IMR-90 (cell line): ENCODE data around the gene PLCH1. TPM values are rescaled to one million over a fixed set of nuclear protein-coding genes. Genes with fewer than 3 reads are reported as not detected.

Experiments
- ATAC-seq: fragments of 200-7000 bp; cut with Tn5 transposase; 2 replicates; pipeline ENCODE4 v1.9.1; 2020; ENCODE audit warnings: low read depth, mild to moderate bottlenecking, moderate library complexity
- BruUV-seq: library from RNA; stranded (reverse); fragments of 400-500 nt; replicated peaks from 2 replicates; lab custom pipeline; 2021; lab: Mats Ljungman, UMichigan
- CTCF ChIA-PET: fragments of 300-600 bp; formaldehyde crosslinking; extraction: SDS; loops from one replicate; lab custom pipeline; 2021; ENCODE audit warnings: antibody characterized with exemption; lab: Yijun Ruan, JAX
- POLR2A ChIA-PET: fragments of 300-600 bp; sonication (Branson Sonifier 250); formaldehyde crosslinking; loops from one replicate; lab custom pipeline; 2022; ENCODE audit warnings: antibody characterized with exemption; ENCODE audit not compliant: unreplicated experiment; lab: Charles Lee
- DNase-seq: peaks from one replicate; pipeline ENCODE4 v3.0.0; 2013
- H2AFZ ChIP-seq: replicated peaks from 2 replicates; pipeline ENCODE3; 2013; ENCODE audit warnings: low read length, mild to moderate bottlenecking; ENCODE audit not compliant: poor library complexity
- H2AK5ac ChIP-seq: 2 replicates; pipeline ENCODE4 v1.6.1; 2013; ENCODE audit warnings: low read depth, low read length, inconsistent platforms
- H2AK9ac ChIP-seq: replicated peaks from 2 replicates; pipeline ENCODE3; 2013; ENCODE audit warnings: mild to moderate bottlenecking, low read depth, low read length, moderate library complexity; ENCODE audit not compliant: poor library complexity
- H2BK120ac ChIP-seq: 2 replicates; pipeline ENCODE4 v1.6.1; 2013; ENCODE audit warnings: low read depth, low read length, inconsistent platforms
- H2BK15ac ChIP-seq: 3 replicates; pipeline ENCODE4 v1.6.1; 2013; ENCODE audit warnings: low read depth, low read length, inconsistent platforms
- H2BK20ac ChIP-seq: 2 replicates; pipeline ENCODE4 v1.6.1; 2013; ENCODE audit warnings: low read depth, mild to moderate bottlenecking, inconsistent platforms, low read length, moderate library complexity
- H2BK5ac ChIP-seq: 2 replicates; pipeline ENCODE4 v1.6.1; 2013; ENCODE audit warnings: mild to moderate bottlenecking, low read depth, low read length, inconsistent platforms; ENCODE audit not compliant: poor library complexity, severe bottlenecking
- H3K14ac ChIP-seq: replicated peaks from 2 replicates; pipeline ENCODE4 v1.6.1; 2013; ENCODE audit warnings: low read depth, low read length, inconsistent platforms
- H3K18ac ChIP-seq: 2 replicates; pipeline ENCODE4 v1.6.1; 2013; ENCODE audit warnings: low read depth, low read length, control low read depth
- H3K23ac ChIP-seq: 2 replicates; pipeline ENCODE4 v1.6.1; 2013; ENCODE audit warnings: low read depth, low read length, inconsistent platforms
- H3K27ac ChIP-seq: 2 replicates; pipeline ENCODE4 v1.5.1; 2013; ENCODE audit warnings: mild to moderate bottlenecking, control low read depth, low read length; ENCODE audit not compliant: insufficient read depth
- H3K27me3 ChIP-seq: 2 replicates; pipeline ENCODE4 v1.6.1; 2013; ENCODE audit warnings: low read length; ENCODE audit not compliant: control insufficient read depth, insufficient read depth
- H3K36me3 ChIP-seq: 2 replicates; pipeline ENCODE4 v1.6.1; 2013; ENCODE audit warnings: low read length, mixed read lengths; ENCODE audit not compliant: control insufficient read depth, insufficient read depth
- H3K4ac ChIP-seq: 2 replicates; pipeline ENCODE4 v1.6.1; 2013; ENCODE audit warnings: low read depth, low read length, inconsistent platforms
- H3K4me1 ChIP-seq: 2 replicates; pipeline ENCODE4 v1.6.1; 2013; ENCODE audit warnings: low read length, mixed read lengths; ENCODE audit not compliant: control insufficient read depth, insufficient read depth
- H3K4me2 ChIP-seq: 2 replicates; pipeline ENCODE4 v1.6.1; 2013; ENCODE audit warnings: low read depth, mild to moderate bottlenecking, control low read depth, low read length, moderate library complexity
- H3K4me3 ChIP-seq: 2 replicates; pipeline ENCODE4 v1.5.1; 2013; ENCODE audit warnings: low read depth, mild to moderate bottlenecking, control low read depth, low read length, moderate library complexity; ENCODE audit not compliant: insufficient read depth
- H3K56ac ChIP-seq: 2 replicates; pipeline ENCODE4 v1.6.1; 2013; ENCODE audit warnings: low read length, inconsistent platforms; ENCODE audit not compliant: insufficient read depth; ENCODE audit errors: extremely low read depth
- H3K79me1 ChIP-seq, 2 experiments: 2 replicates each; pipeline ENCODE4 v1.6.1; 2013; ENCODE audit warnings: low read length in 2 of 2, inconsistent platforms in 1 of 2, low read depth in 1 of 2
- H3K9ac ChIP-seq: 2 replicates; pipeline ENCODE4 v1.6.1; 2013; ENCODE audit warnings: low read depth, low read length, control low read depth
- H3K9me1 ChIP-seq: 2 replicates; pipeline ENCODE4 v1.6.1; 2013; ENCODE audit warnings: low read length, inconsistent platforms; ENCODE audit not compliant: insufficient read depth
- H3K9me3 ChIP-seq: 2 replicates; pipeline ENCODE4 v1.6.1; 2013; ENCODE audit warnings: low read length; ENCODE audit not compliant: control insufficient read depth, insufficient read depth
- H4K20me1 ChIP-seq: 2 replicates; pipeline ENCODE4 v1.6.1; 2013; ENCODE audit warnings: low read length, inconsistent platforms; ENCODE audit not compliant: insufficient read depth
- H4K5ac ChIP-seq: 2 replicates; pipeline ENCODE4 v1.6.1; 2013; ENCODE audit warnings: mild to moderate bottlenecking, low read depth, low read length, control low read depth
- H4K8ac ChIP-seq, 2 experiments: 2 replicates each; pipeline ENCODE4 v1.6.1; 2013; ENCODE audit warnings: low read depth in 2 of 2, low read length in 2 of 2, control low read depth in 1 of 2, inconsistent platforms in 1 of 2
- H4K91ac ChIP-seq: 2 replicates; pipeline ENCODE4 v1.6.1; 2013; ENCODE audit warnings: low read depth, low read length, inconsistent platforms; ENCODE audit not compliant: insufficient read depth
- CTCF ChIP-seq: conservative IDR thresholded peaks from 2 replicates; pipeline ENCODE4 v1.5.1; 2012; ENCODE audit warnings: mild to moderate bottlenecking, low read depth, low read length, improper control_type of control experiment
- MAFK ChIP-seq: IDR thresholded peaks from 2 replicates; pipeline ENCODE4 v1.6.1; 2012; ENCODE audit warnings: low read depth, low read length, improper control_type of control experiment
- MAZ ChIP-seq: IDR thresholded peaks from 2 replicates; pipeline ENCODE4 v1.6.1; 2012; ENCODE audit warnings: low read depth, mild to moderate bottlenecking, low read length, improper control_type of control experiment, moderate library complexity, borderline replicate concordance
- NFE2L2 ChIP-seq: fragments of 150-350 bp; IDR thresholded peaks from 2 replicates; pipeline ENCODE4 v1.6.1; 2016; ENCODE audit warnings: low read depth, mild to moderate bottlenecking, low read length
- POLR2A ChIP-seq: IDR thresholded peaks from 2 replicates; pipeline ENCODE4 v1.6.1; 2012; ENCODE audit warnings: mild to moderate bottlenecking, low read depth, low read length
- RFX5 ChIP-seq: IDR thresholded peaks from 2 replicates; pipeline ENCODE4 v1.8.0; 2012; ENCODE audit warnings: low read depth, mild to moderate bottlenecking, low read length, moderate library complexity
- WGBS, 2 experiments: methylation state at CpG; one replicate each; pipeline versions ENCODE4 v1.1.5 to v1.1.7; 2013; ENCODE audit warnings: missing lambda C conversion rate in 2 of 2; ENCODE audit not compliant: insufficient read length in 1 of 2; ENCODE audit errors: extremely low coverage in 2 of 2; 5-methylcytosine and 5-hydroxymethylcytosine counted together
- dilution Hi-C: fragments of 300-500 bp; cut with HindIII; formaldehyde crosslinking; loops from one replicate; pipeline ENCODE4 v1.14.3; 2018; ENCODE audit warnings: low sequenced_read_pairs; ENCODE audit not compliant: unreplicated experiment
- in situ Hi-C: fragments of 300-500 bp; cut with MboI; formaldehyde crosslinking; loops from 3 replicates; pipeline ENCODE4 v1.14.3; 2019; ENCODE audit warnings: low sequenced_read_pairs, inconsistent platforms, mixed read lengths
- intact Hi-C: fragments of 100-400 bp; cut with micrococcal nuclease; formaldehyde crosslinking; loops from 2 replicates; pipeline ENCODE4 v1.10.0; 2022
- polyA plus RNA-seq, 3 experiments: library from polyadenylated mRNA; depleted of rRNA; stranded (reverse); fragments of >200 nt; gene quantifications; 2 replicates each; pipeline ENCODE4 v1.2.3, GENCODE V29; 2012; ENCODE audit warnings: low replicate concordance in 1 of 3
- total RNA-seq: library from RNA; depleted of rRNA; stranded (reverse); fragments of >200 nt; gene quantifications from 2 replicates; pipeline ENCODE4 v1.2.3, GENCODE V29; 2012

Gene PLCH1
- total and polyA plus RNA-seq, 2 of the 4 experiments (the other 2 are of a cell fraction) = not detected

- no peak for TF ChIP-seq RFX5
- TF ChIP-seq CTCF = no peak
Measured at GRCh38 chr3:155676252-155676981, 68.5 kb downstream of the PLCH1 start (continued).

- POLR2A ChIA-PET = no interaction called here
- WGBS, 2 experiments = no CpG with 5 or more reads among the region's 1 CpG
Measured at GRCh38 chr3:155675094-155675493, 69.8 kb downstream of the PLCH1 start.

More at GRCh38 chr3:155675094-155675493, 69.8 kb downstream of the PLCH1 start:
- Histone ChIP-seq H2AFZ (no peak overlapping the region), H3K14ac (no peak overlapping the region), H2BK120ac (no peak overlapping the region), H3K18ac (no peak overlapping the region), H2BK15ac (no peak overlapping the region), H3K9me1 (no peaks in the 10 kb centered on the region), H3K4ac (no peak overlapping the region), H2AK9ac (no peak overlapping the region), H3K4me3 (no peak overlapping the region), H4K20me1 (no peaks in the 10 kb centered on the region), H3K36me3 (no peaks in the 10 kb centered on the region), H3K4me2 (no peak overlapping the region), H3K56ac (no peak overlapping the region), H2BK20ac (no peak overlapping the region), H3K9ac (no peak overlapping the region), H4K5ac (no peak overlapping the region), H4K91ac (no peak overlapping the region), H3K79me1 (no peaks in the 10 kb centered on the region), H2AK5ac (no peak overlapping the region), H3K27ac (no peak overlapping the region), H2BK5ac (no peak overlapping the region), H3K23ac (no peak overlapping the region), H3K4me1 (no peaks in the 10 kb centered on the region), H4K8ac (no peak overlapping the region), H3K27me3 (no peaks in the 10 kb centered on the region), H3K9me3 (no peaks in the 10 kb centered on the region)
- ATAC-seq (no peak), DNase-seq (no peak)
- CTCF ChIA-PET = interaction anchor here (1.0 kb wide), 1 partner anchor 27 kb away, joined by 3 read pairs; no protein-coding TSS in a partner anchor
- no peak for TF ChIP-seq RFX5
- no peak for TF ChIP-seq POLR2A
- TF ChIP-seq MAFK = no peak
- TF ChIP-seq NFE2L2 = no peak
- no peak for TF ChIP-seq MAZ
- dilution Hi-C loops = no loop called here
- no TSS peak for BruUV-seq
- intact Hi-C loops = no loop called here
- in situ Hi-C loops = no loop called here
